WTC11 (cell line): ENCODE measurements around the gene MRC1. TPM values are rescaled to one million over a fixed set of nuclear protein-coding genes. Genes with fewer than 3 reads are reported as not detected.

Experiments
- ATAC-seq: fragments of 200-7000 bp; cut with Tn5 transposase; 2 replicates; pipeline ENCODE4 v1.10.0; 2021; ENCODE audit warnings: mild to moderate bottlenecking, moderate library complexity
- CTCF ChIA-PET: fragments of 300-600 bp; sonication (Branson Sonifier 250); formaldehyde crosslinking; loops from one replicate; lab custom pipeline; 2021; ENCODE audit warnings: antibody characterized with exemption; lab: Charles Lee
- POLR2A ChIA-PET: fragments of 350-600 bp; sonication (Branson Sonifier 250); formaldehyde crosslinking; loops from one replicate; lab custom pipeline; 2021; ENCODE audit warnings: antibody characterized with exemption; lab: Charles Lee
- DNase-seq: peaks from one replicate; pipeline ENCODE4 v3.0.0; 2021; ENCODE audit warnings: low spot score
- H3K27ac Mint-ChIP-seq: 2 replicates; pipeline ENCODE4 v1.8.0; 2021; ENCODE audit warnings: mixed read lengths
- H3K27me3 Mint-ChIP-seq: 2 replicates; pipeline ENCODE4 v1.8.0; 2021; ENCODE audit warnings: low read depth, mild to moderate bottlenecking, moderate library complexity, mixed read lengths
- H3K36me3 Mint-ChIP-seq: 2 replicates; pipeline ENCODE4 v1.8.0; 2021; ENCODE audit warnings: mixed read lengths
- H3K4me1 Mint-ChIP-seq: 2 replicates; pipeline ENCODE4 v1.8.0; 2022; ENCODE audit warnings: mixed read lengths
- H3K4me3 Mint-ChIP-seq: 2 replicates; pipeline ENCODE4 v1.8.0; 2021; ENCODE audit warnings: mild to moderate bottlenecking, moderate library complexity, mixed read lengths
- H3K9me3 Mint-ChIP-seq: 2 replicates; pipeline ENCODE4 v1.8.0; 2021; ENCODE audit warnings: mixed read lengths
- ATF6 ChIP-seq: sonication (generic); formaldehyde crosslinking; IDR thresholded peaks from 2 replicates; pipeline ENCODE4 v1.8.1; 2023; ENCODE audit warnings: mild to moderate bottlenecking, missing genetic modification reagents
- CTCF ChIP-seq: fragments of 200-600 bp; IDR thresholded peaks from 2 replicates; pipeline ENCODE4 v1.8.0; 2022; ENCODE audit warnings: antibody characterized with exemption
- E2F5 ChIP-seq: sonication (generic); formaldehyde crosslinking; IDR thresholded peaks from 2 replicates; pipeline ENCODE4 v1.8.1; 2022; ENCODE audit warnings: mild to moderate bottlenecking, moderate library complexity, missing genetic modification reagents
- ERG ChIP-seq: fragments of 250-450 bp; sonication (Bioruptor Pico); IDR thresholded peaks from 2 replicates; pipeline ENCODE4 v1.8.0; 2021; ENCODE audit warnings: mild to moderate bottlenecking
- GABPB1 ChIP-seq: sonication (generic); formaldehyde crosslinking; IDR thresholded peaks from 2 replicates; pipeline ENCODE4 v1.8.1; 2023; ENCODE audit warnings: mild to moderate bottlenecking, missing genetic modification reagents
- GRHL2 ChIP-seq: fragments of 250-450 bp; sonication (Bioruptor Pico); IDR thresholded peaks from 2 replicates; pipeline ENCODE4 v1.8.0; 2022; ENCODE audit warnings: mild to moderate bottlenecking, moderate library complexity; ENCODE audit not compliant: insufficient replicate concordance, severe bottlenecking
- JAZF1 ChIP-seq: fragments of 250-450 bp; sonication (Bioruptor Pico); IDR thresholded peaks from 2 replicates; pipeline ENCODE4 v1.9.0; 2021; ENCODE audit warnings: moderate library complexity, mild to moderate bottlenecking, inconsistent platforms
- NFYB ChIP-seq: sonication (generic); formaldehyde crosslinking; conservative IDR thresholded peaks from 2 replicates; pipeline ENCODE4 v1.8.0; 2022; ENCODE audit warnings: low read depth, missing genetic modification reagents
- PRDM15 ChIP-seq: sonication (generic); formaldehyde crosslinking; IDR thresholded peaks from 2 replicates; pipeline ENCODE4 v1.8.0; 2022; ENCODE audit warnings: missing genetic modification reagents
- SMAD3 ChIP-seq: sonication (generic); formaldehyde crosslinking; IDR thresholded peaks from 2 replicates; pipeline ENCODE4 v1.8.0; 2022; ENCODE audit warnings: missing genetic modification reagents, mild to moderate bottlenecking, borderline replicate concordance
- TEAD1 ChIP-seq: sonication (generic); formaldehyde crosslinking; IDR thresholded peaks from 2 replicates; pipeline ENCODE4 v1.8.0; 2022; ENCODE audit warnings: mild to moderate bottlenecking, missing genetic modification reagents
- TEAD4 ChIP-seq: sonication (generic); formaldehyde crosslinking; IDR thresholded peaks from 2 replicates; pipeline ENCODE4 v1.8.0; 2022; ENCODE audit warnings: mild to moderate bottlenecking, missing genetic modification reagents
- TP53 ChIP-seq: sonication (generic); formaldehyde crosslinking; IDR thresholded peaks from 2 replicates; pipeline ENCODE4 v1.8.1; 2023; ENCODE audit warnings: mild to moderate bottlenecking, missing genetic modification reagents
- USF1 ChIP-seq: sonication (generic); formaldehyde crosslinking; IDR thresholded peaks from 2 replicates; pipeline ENCODE4 v1.8.0; 2022; ENCODE audit warnings: mild to moderate bottlenecking, missing genetic modification reagents
- USF2 ChIP-seq: sonication (generic); formaldehyde crosslinking; IDR thresholded peaks from 2 replicates; pipeline ENCODE4 v1.8.1; 2023; ENCODE audit warnings: mild to moderate bottlenecking, missing genetic modification reagents, moderate library complexity
- ZBTB21 ChIP-seq: sonication (generic); formaldehyde crosslinking; IDR thresholded peaks from 2 replicates; pipeline ENCODE4 v1.8.1; 2023; ENCODE audit warnings: mild to moderate bottlenecking, missing genetic modification reagents, borderline replicate concordance
- ZNF138 ChIP-seq: sonication (generic); formaldehyde crosslinking; conservative IDR thresholded peaks from 2 replicates; pipeline ENCODE4 v1.8.1; 2022; ENCODE audit warnings: mild to moderate bottlenecking, moderate library complexity, missing genetic modification reagents
- ZNF396 ChIP-seq: fragments of 250-450 bp; sonication (Bioruptor Pico); IDR thresholded peaks from 2 replicates; pipeline ENCODE4 v1.8.0; 2021; ENCODE audit warnings: mild to moderate bottlenecking, moderate library complexity, borderline replicate concordance
- ZSCAN18 ChIP-seq: fragments of 250-450 bp; sonication (Bioruptor Pico); IDR thresholded peaks from 2 replicates; pipeline ENCODE4 v2.1.2; 2022; ENCODE audit warnings: mild to moderate bottlenecking, moderate library complexity
- total RNA-seq: library from RNA; stranded (reverse); gene quantifications from 3 replicates; pipeline ENCODE4 v1.2.3, GENCODE V29; 2021

MRC1 gene
- total RNA-seq, 1 experiment from 2014 or later, result 0.33 TPM

- no peak for ATAC-seq
- POLR2A ChIA-PET, result no interaction called here
- no peak for TF ChIP-seq ZSCAN18 (CRISPR knock-in tag)
- no peak for TF ChIP-seq ZNF396 (CRISPR knock-in tag)
- no peak for TF ChIP-seq E2F5 (CRISPR knock-in tag)
- no peak for TF ChIP-seq TP53
- no peaks in the 10 kb centered on the region for H3K9me3 Mint-ChIP-seq
- H3K4me1 Mint-ChIP-seq, result peaks cover 11% of the 10 kb centered on the region
- no peak overlapping the region for H3K27ac Mint-ChIP-seq
- H3K4me3 Mint-ChIP-seq, result no peak overlapping the region
- H3K36me3 Mint-ChIP-seq, result no peaks in the 10 kb centered on the region
- no peaks in the 10 kb centered on the region for H3K27me3 Mint-ChIP-seq
- DNase-seq, result no peak
- CTCF ChIA-PET, result no interaction called here
These were observed 3.1 kb upstream of the MRC1 start for GRCh38 chr10:17805921-17806577.

GRCh38 chr10:17811146-17811865 lies 2.2 kb downstream of the MRC1 start:
- CTCF ChIA-PET, result interaction anchor here (1.2 kb wide), 1 partner anchor 10 kb away, joined by 5 read pairs; no protein-coding TSS in a partner anchor
- POLR2A ChIA-PET, result no interaction called here
- Mint-ChIP-seq H3K27me3 (no peaks in the 10 kb centered on the region), H3K4me1 (peaks cover 11% of the 10 kb centered on the region), H3K36me3 (no peaks in the 10 kb centered on the region), H3K4me3 (no peak overlapping the region), H3K9me3 (no peaks in the 10 kb centered on the region), H3K27ac (no peak overlapping the region)
- ATAC-seq (no peak), DNase-seq (no peak)
- TF ChIP-seq ZNF138 (no peak), GRHL2 (CRISPR knock-in tag) (no peak), TEAD1 (CRISPR knock-in tag) (no peak), JAZF1 (CRISPR knock-in tag) (no peak), GABPB1 (CRISPR knock-in tag) (no peak), PRDM15 (CRISPR knock-in tag) (no peak), USF1 (CRISPR knock-in tag) (no peak), SMAD3 (no peak), NFYB (CRISPR knock-in tag) (no peak), CTCF (no peak), TEAD4 (CRISPR knock-in tag) (no peak), USF2 (CRISPR knock-in tag) (no peak), ATF6 (CRISPR knock-in tag) (no peak), ZBTB21 (no peak), ERG (CRISPR knock-in tag) (no peak)
